HUES64 (cell line): ENCODE results near the gene ZNF761.
A peak's percentile ranks its signal among the peaks of the same experiment; 100 is the strongest.
"Not testable (repeated sequence)": the region's sequence is repeated elsewhere in the genome, so short reads cannot be mapped to it uniquely, and the experiment has no call there.

Source experiments
- H3K27ac ChIP-seq: 2 replicates; pipeline ENCODE4 v1.7.0; 2013; ENCODE audit warnings: low read depth, low read length, inconsistent platforms
- H3K27me3 ChIP-seq: 2 replicates; pipeline ENCODE4 v1.6.1; 2013; ENCODE audit warnings: mild to moderate bottlenecking, low read length; ENCODE audit not compliant: insufficient read depth
- H3K36me3 ChIP-seq: 2 replicates; pipeline ENCODE4 v1.6.1; 2013; ENCODE audit warnings: mild to moderate bottlenecking, low read length; ENCODE audit not compliant: insufficient read depth
- H3K4me1 ChIP-seq: 2 replicates; pipeline ENCODE4 v1.6.1; 2013; ENCODE audit warnings: mild to moderate bottlenecking, low read length, moderate library complexity; ENCODE audit not compliant: insufficient read depth
- H3K4me3 ChIP-seq: 2 replicates; pipeline ENCODE4 v1.5.1; 2013; ENCODE audit warnings: mild to moderate bottlenecking, low read length, moderate library complexity
- H3K9ac ChIP-seq: 2 replicates; pipeline ENCODE4 v1.6.1; 2013; ENCODE audit warnings: mild to moderate bottlenecking, low read depth, low read length
- H3K9me3 ChIP-seq: 2 replicates; pipeline ENCODE4 v1.6.1; 2013; ENCODE audit warnings: low read depth, low read length; ENCODE audit not compliant: insufficient read depth
- WGBS: fragments of 150-250, 120-280 bp; methylation state at CpG from one replicate; pipeline ENCODE4 v1.1.7; 2013; ENCODE audit warnings: missing lambda C conversion rate; 5-methylcytosine and 5-hydroxymethylcytosine counted together

ZNF761 gene

GRCh38 chr19:53461866-53462265 is 30.1 kb downstream of the ZNF761 start:
- Histone ChIP-seq H3K9me3 (peaks cover 9% of the 10 kb centered on the region), H3K9ac (no peak overlapping the region), H3K36me3 (peaks cover 14% of the 10 kb centered on the region), H3K4me3 (no peak overlapping the region), H3K27ac (no peak overlapping the region), H3K4me1 (peaks cover 8% of the 10 kb centered on the region), H3K27me3 (no peaks in the 10 kb centered on the region)
- 93% methylated on average over 6 of the region's 6 CpGs for WGBS

DNA sequence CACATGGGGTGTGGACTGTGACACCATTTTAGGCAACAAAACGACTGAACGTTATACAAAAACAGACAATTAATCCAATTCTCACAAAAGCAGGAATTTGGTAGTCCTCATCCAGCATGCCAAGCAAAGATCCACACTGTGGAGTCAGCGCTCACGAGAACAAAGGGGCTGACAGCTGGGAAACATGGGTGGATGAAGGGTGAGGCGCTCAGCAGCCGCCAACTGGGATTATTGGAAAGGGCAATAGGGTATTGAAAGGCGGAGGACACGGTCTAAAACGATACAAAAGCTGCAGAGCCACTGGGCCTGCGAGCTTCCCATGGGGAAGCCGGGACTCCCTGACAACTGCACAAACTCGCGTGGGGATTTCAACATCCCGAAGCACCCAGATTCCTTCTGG is 31.1 kb downstream of the ZNF761 start:
- Histone ChIP-seq H3K4me1 (peaks cover 8% of the 10 kb centered on the region), H3K27me3 (no peaks in the 10 kb centered on the region), H3K9ac (no peak overlapping the region), H3K9me3 (0 out of 2 replicates have a peak, but pooled peaks cover 2% of the 10 kb centered on the region), H3K36me3 (peaks cover 5% of the 10 kb centered on the region; the same call in 1 of the 2 replicates), H3K4me3 (peak overlapping the region; percentile 48), H3K27ac (no peak overlapping the region)
- 84% methylated on average over 14 of the region's 14 CpGs for WGBS

DNA sequence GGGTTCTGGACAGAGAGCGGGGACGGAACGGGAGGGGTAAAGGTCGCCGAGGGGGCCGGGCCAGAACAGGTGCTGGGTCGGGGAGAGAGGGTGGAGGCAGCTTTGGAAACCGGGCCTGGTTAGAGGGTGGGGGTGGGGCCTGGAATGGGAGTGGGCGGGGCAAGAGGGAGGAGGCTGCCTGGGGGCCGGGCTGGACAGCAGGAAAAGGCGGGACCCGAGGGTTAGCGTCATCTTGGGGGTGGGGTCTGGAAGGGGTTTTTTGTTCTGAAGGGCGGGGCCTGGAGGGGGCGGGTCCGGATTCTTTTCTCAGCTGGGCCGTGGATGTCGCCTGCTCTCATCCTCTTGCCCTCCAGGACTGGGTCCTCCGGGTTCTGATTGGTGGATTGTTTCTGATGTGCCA is 31.5 kb downstream of the ZNF761 start:
- H3K36me3 ChIP-seq: 0 out of 2 replicates have a peak, but pooled peaks cover under 1% of the 10 kb centered on the region
- H3K27me3 ChIP-seq: no peaks in the 10 kb centered on the region
- H3K4me1 ChIP-seq: peaks cover 8% of the 10 kb centered on the region
- WGBS: 72% methylated on average over 16 of the region's 19 CpGs
- 0 out of 2 replicates have a peak, but pooled peaks cover under 1% of the 10 kb centered on the region for H3K9me3 ChIP-seq
- no peak overlapping the region for H3K27ac ChIP-seq
- H3K9ac ChIP-seq: no peak overlapping the region
- H3K4me3 ChIP-seq: peak overlapping the region; percentile 48

DNA sequence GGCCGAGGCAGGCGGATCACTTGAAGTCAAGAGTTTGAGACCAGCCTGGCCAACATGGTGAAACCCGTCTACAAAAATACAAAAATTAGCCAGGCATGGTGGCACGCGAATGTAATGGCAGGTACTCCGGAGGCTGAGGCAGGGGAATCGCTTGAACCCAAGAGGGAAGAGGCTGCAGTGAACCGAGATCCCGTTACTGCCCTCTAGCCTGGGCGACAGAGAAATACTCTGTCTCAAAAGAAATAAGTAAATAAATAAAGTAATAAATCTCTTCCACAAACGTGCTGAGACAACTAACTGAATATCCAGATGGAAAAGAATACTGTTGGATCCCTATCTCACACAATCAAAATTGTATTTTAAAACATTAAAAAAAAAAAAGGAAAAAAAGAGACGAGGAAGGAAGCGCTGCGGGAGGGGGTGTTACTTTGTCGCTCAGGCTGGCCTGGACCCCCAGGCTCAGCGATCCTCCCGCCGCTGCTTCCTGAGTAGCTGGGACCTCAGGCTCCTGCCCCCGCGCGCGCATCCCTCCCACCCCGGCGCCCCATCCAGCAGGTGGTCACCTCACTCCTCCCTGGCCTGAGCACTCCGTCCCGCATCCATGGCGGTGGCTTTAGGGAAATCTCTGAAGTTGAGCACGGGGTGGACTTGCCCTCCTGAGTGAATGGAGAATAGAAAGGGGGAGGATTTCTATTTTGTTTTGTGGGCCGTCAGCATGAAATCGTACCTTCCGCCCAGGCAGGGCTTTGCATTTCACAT is 35.1 kb downstream of the ZNF761 start:
- 14% methylated on average over 29 of the region's 31 CpGs for WGBS
- H3K4me1 ChIP-seq: peaks cover 13% of the 10 kb centered on the region
- no peak overlapping the region; the same call in 1 of the 2 replicates for H3K27ac ChIP-seq
- H3K9me3 ChIP-seq: no peaks in the 10 kb centered on the region
- H3K4me3 ChIP-seq: peak overlapping the region; percentile 100
- no peaks in the 10 kb centered on the region for H3K27me3 ChIP-seq
- H3K9ac ChIP-seq: no peak overlapping the region
- H3K36me3 ChIP-seq: peaks cover 2% of the 10 kb centered on the region; the same call in 1 of the 2 replicates

DNA sequence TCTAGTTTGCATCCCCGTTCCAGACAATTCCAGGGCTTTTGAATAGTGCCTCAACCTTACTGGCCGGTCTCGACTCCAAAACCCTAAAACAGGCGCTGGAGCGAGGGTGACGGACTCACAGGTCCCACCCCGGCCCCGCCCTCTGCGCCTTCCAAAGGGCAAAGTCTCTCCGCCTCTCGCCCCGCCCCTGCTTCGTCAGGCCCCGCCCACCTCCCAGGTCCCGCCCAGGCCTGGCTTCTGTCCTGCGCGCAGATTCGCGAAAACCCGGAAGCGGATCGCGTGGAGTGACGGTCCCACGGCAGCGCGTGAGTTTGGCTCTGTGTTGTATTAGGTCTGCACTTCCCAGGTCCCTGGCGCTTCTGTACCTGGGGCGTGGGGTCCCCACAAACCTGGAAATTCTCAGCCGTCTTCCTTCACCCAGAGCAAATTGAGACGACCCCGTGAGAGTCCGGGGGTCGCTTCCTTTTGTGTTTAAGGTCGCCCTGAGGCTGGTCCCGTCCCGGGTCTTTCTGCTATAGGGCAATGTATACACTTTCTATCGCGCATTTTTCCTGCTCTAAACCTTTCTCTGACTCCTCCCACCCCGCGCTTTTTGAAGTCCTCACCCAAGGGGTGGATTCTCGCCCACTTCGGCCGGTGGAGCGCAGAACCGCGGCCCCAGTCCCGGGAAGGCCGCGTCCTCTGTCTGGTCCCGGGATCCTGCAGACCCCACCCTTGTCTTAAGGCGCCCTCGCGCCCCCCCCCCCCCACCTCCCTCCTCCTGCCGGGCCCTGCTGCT is 35.9 kb downstream of the ZNF761 start, which contains the start of gene ZNF813:
ZNF813 (plus strand) TSS at position 249 of the 778 bp plus-strand sequence. CDS start 16,090 bp downstream, outside the sequence.
- WGBS: under 1% methylated on average over 55 of the region's 55 CpGs
- H3K36me3 ChIP-seq: peaks cover 9% of the 10 kb centered on the region; the same call in 1 of the 2 replicates

DNA sequence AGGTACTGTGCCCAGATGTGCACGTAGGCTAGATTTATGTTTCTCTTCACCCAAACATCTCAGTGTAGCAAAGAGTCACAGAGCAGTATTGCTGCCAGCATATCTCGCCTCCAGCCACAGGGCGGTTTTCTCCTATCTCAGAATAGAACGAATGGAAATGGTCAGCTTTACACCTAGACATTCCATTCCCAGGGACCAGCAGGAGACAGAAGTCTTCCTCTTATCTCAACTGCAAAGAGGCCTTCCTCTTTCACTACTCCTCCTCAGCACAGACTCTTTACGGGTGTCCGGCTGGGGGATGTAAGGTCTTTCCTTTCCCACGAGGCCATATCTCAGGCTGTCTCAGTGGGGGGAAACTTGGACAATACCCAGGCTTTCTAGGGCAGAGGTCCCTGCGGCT is 36.8 kb downstream of the ZNF761 start:
- WGBS: 6% methylated on average over 4 of the region's 8 CpGs
- H3K9me3 ChIP-seq, H3K27me3 ChIP-seq: not testable (repeated sequence)
- peak overlapping the region; percentile 73; the same call in 1 of the 2 replicates for H3K27ac ChIP-seq
- H3K4me3 ChIP-seq: peak overlapping the region; percentile 100
- H3K36me3 ChIP-seq: peaks cover 14% of the 10 kb centered on the region; the same call in 1 of the 2 replicates
- peaks cover 11% of the 10 kb centered on the region for H3K4me1 ChIP-seq
- H3K9ac ChIP-seq: peak overlapping the region; percentile 86

More for the DNA sequence above, 35.9 kb downstream of the ZNF761 start, which contains the start of gene ZNF813:
- Histone ChIP-seq H3K9me3 (no peaks in the 10 kb centered on the region), H3K4me3 (peak within 1 kb of the TSS; percentile 100), H3K9ac (peak within 1 kb of the TSS; percentile 86), H3K27me3 (no peaks in the 10 kb centered on the region), H3K27ac (peak within 1 kb of the TSS; percentile 73), H3K4me1 (peaks cover 13% of the 10 kb centered on the region)

- Histone ChIP-seq H3K4me1 (peaks cover 10% of the 10 kb centered on the region), H3K27me3 (no peaks in the 10 kb centered on the region), H3K27ac (no peak overlapping the region), H3K9ac (no peak overlapping the region), H3K9me3 (no peaks in the 10 kb centered on the region), H3K4me3 (no peak overlapping the region), H3K36me3 (peaks cover 21% of the 10 kb centered on the region)
- whole genome bisulfite sequencing: 95% methylated on average over 7 of the region's 7 CpGs
These were observed 40.1 kb downstream of the ZNF761 start for GRCh38 chr19:53471916-53472315.

DNA sequence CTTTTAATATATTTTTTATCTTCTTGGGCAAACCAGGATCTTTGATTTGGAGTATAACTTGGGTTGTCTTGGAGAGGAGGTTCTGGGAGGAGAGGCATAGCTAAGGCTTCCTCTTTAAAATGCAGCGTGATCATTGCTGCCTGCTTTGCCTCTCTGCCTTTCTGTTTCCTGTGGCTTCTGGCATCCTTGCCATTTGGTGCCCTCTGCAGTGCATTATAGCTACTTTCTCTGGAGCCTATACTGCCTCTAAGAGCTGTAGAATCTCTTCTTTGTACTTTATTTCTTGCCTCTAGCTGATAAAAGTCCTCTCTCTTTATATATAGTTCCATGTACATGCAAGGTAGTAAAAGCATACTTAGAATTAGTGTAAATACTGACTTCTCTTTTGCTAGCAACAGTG is 43.0 kb downstream of the ZNF761 start:
- 74% methylated on average over 1 of the region's 1 CpG for WGBS
- H3K27me3 ChIP-seq, H3K9ac ChIP-seq, H3K4me1 ChIP-seq, H3K4me3 ChIP-seq, H3K27ac ChIP-seq: not testable (repeated sequence)
- Histone ChIP-seq H3K36me3 (peaks cover 48% of the 10 kb centered on the region), H3K9me3 (peaks cover 17% of the 10 kb centered on the region)

GRCh38 chr19:53475470-53475869 is 43.7 kb downstream of the ZNF761 start:
- not testable (repeated sequence) for H3K4me1 ChIP-seq, H3K4me3 ChIP-seq, H3K9ac ChIP-seq, H3K27me3 ChIP-seq, H3K27ac ChIP-seq
- peaks cover 23% of the 10 kb centered on the region for H3K9me3 ChIP-seq
- WGBS: 90% methylated on average over 6 of the region's 6 CpGs
- peaks cover 54% of the 10 kb centered on the region for H3K36me3 ChIP-seq

- H3K4me3 ChIP-seq, H3K4me1 ChIP-seq, H3K27ac ChIP-seq, H3K9ac ChIP-seq, H3K27me3 ChIP-seq: not testable (repeated sequence)
- Histone ChIP-seq H3K9me3 (peaks cover 42% of the 10 kb centered on the region), H3K36me3 (peaks cover 88% of the 10 kb centered on the region)
- WGBS: 96% methylated on average over 2 of the region's 2 CpGs
These were observed 52.0 kb downstream of the ZNF761 start for GRCh38 chr19:53483751-53484150.
